K562 treated with DMSO at 1 percent for 24 hours (cell line): ENCODE results near the gene KRTAP13-1. TPM values are rescaled to one million over a fixed set of nuclear protein-coding genes. Genes with fewer than 3 reads are reported as not detected.

Experiments
- total RNA-seq: library from RNA; unstranded; fragments of 300-600 nt; gene quantifications from 2 replicates; pipeline ENCODE4 v1.2.3, GENCODE V29; 2022; ENCODE audit warnings: low read depth; ENCODE audit not compliant: insufficient read depth

Gene KRTAP13-1
- not detected in 2 replicates for total RNA-seq

GRCh38 chr21:30395731-30396130 is at the start of gene KRTAP13-1:
Gene KRTAP13-1 (plus strand): TSS chr21:30396031. CDS start chr21:30396087, 56 bp downstream.

GRCh38 chr21:30348506-30348905 is 47.3 kb upstream of the KRTAP13-1 start, which contains the start of gene KRTAP23-1:
Gene KRTAP23-1 (minus strand): TSS chr21:30348606. CDS start chr21:30348606, 0 bp downstream.

GRCh38 chr21:30372139-30372770 is 23.6 kb upstream of the KRTAP13-1 start, which contains the start of gene KRTAP13-2:
Gene KRTAP13-2 (minus strand): TSS chr21:30372271. CDS start chr21:30372213, 58 bp downstream.

GRCh38 chr21:30425826-30426225 is 30.0 kb downstream of the KRTAP13-1 start, which contains the start of gene KRTAP13-3:
Gene KRTAP13-3 (minus strand): TSS chr21:30425926. CDS start chr21:30425912, 14 bp downstream.

GRCh38 chr21:30430170-30430655 is 34.4 kb downstream of the KRTAP13-1 start, which contains the start of gene KRTAP13-4:
Gene KRTAP13-4 (plus strand): TSS chr21:30430220. CDS start chr21:30430276, 56 bp downstream.

GRCh38 chr21:30439975-30440374 is 44.1 kb downstream of the KRTAP13-1 start, which contains the start of gene KRTAP15-1:
Gene KRTAP15-1 (plus strand): TSS chr21:30440275. CDS start chr21:30440328, 53 bp downstream.

Other genes starting within 250 kb of the KRTAP13-1 start
- gene CLDN17, start 229.2 kb upstream of the KRTAP13-1 start, total RNA-seq = not detected in 2 replicates
- not detected in 2 replicates for gene CLDN8, start 179.9 kb upstream of the KRTAP13-1 start, total RNA-seq
- gene KRTAP24-1, start 113.1 kb upstream of the KRTAP13-1 start, total RNA-seq = not detected in 2 replicates
- not detected in 2 replicates for gene KRTAP25-1, start 106.5 kb upstream of the KRTAP13-1 start, total RNA-seq
- not detected in 2 replicates for gene KRTAP26-1, start 75.7 kb upstream of the KRTAP13-1 start, total RNA-seq
- not detected in 2 replicates for gene KRTAP27-1, start 58.3 kb upstream of the KRTAP13-1 start, total RNA-seq
- gene KRTAP23-1, start 47.4 kb upstream of the KRTAP13-1 start, total RNA-seq = not detected in 2 replicates
- not detected in 2 replicates for gene KRTAP13-2, start 23.8 kb upstream of the KRTAP13-1 start, total RNA-seq
- gene KRTAP13-3, start 29.9 kb downstream of the KRTAP13-1 start, total RNA-seq = not detected in 2 replicates
- gene KRTAP13-4, start 34.2 kb downstream of the KRTAP13-1 start, total RNA-seq = not detected in 2 replicates
- not detected in 2 replicates for gene KRTAP15-1, start 44.2 kb downstream of the KRTAP13-1 start, total RNA-seq
- not detected in 2 replicates for gene KRTAP19-1, start 84.3 kb downstream of the KRTAP13-1 start, total RNA-seq
- gene KRTAP19-2, start 91.4 kb downstream of the KRTAP13-1 start, total RNA-seq = not detected in 2 replicates
- gene KRTAP19-3, start 96.0 kb downstream of the KRTAP13-1 start, total RNA-seq = not detected in 2 replicates
- not detected in 2 replicates for gene KRTAP19-4, start 101.1 kb downstream of the KRTAP13-1 start, total RNA-seq
- not detected in 2 replicates for gene KRTAP19-5, start 106.1 kb downstream of the KRTAP13-1 start, total RNA-seq
- not detected in 2 replicates for gene KRTAP19-6, start 145.8 kb downstream of the KRTAP13-1 start, total RNA-seq
- gene KRTAP19-7, start 165.3 kb downstream of the KRTAP13-1 start, total RNA-seq = not detected in 2 replicates
- gene KRTAP22-2, start 194.4 kb downstream of the KRTAP13-1 start, total RNA-seq = not detected in 2 replicates
- gene KRTAP6-3, start 196.4 kb downstream of the KRTAP13-1 start, total RNA-seq = not detected in 2 replicates
- gene KRTAP6-2, start 202.9 kb downstream of the KRTAP13-1 start, total RNA-seq = not detected in 2 replicates
- gene KRTAP22-1, start 205.1 kb downstream of the KRTAP13-1 start, total RNA-seq = not detected in 2 replicates
- not detected in 2 replicates for gene KRTAP6-1, start 217.9 kb downstream of the KRTAP13-1 start, total RNA-seq
- not detected in 2 replicates for gene KRTAP20-1, start 220.4 kb downstream of the KRTAP13-1 start, total RNA-seq
- not detected in 2 replicates for gene KRTAP20-4, start 224.6 kb downstream of the KRTAP13-1 start, total RNA-seq
- gene KRTAP20-2, start 239.2 kb downstream of the KRTAP13-1 start, total RNA-seq = not detected in 2 replicates
- not detected in 2 replicates for gene KRTAP20-3, start 246.8 kb downstream of the KRTAP13-1 start, total RNA-seq